ENCODE results near the gene THBS3. TPM values are rescaled to one million over a fixed set of nuclear protein-coding genes. Genes with fewer than 3 reads are reported as not detected.

THBS3 gene
- polyA plus RNA-seq, 4 donors: 11.3 to 24.9 (median 14.8) TPM

GRCh38 chr1:155177918-155178281, 29.8 kb downstream of the THBS3 start:
- Histone ChIP-seq H3K9me3 (ENCODE audit: control insufficient read depth in 2 of 2, insufficient read depth in 1 of 2, low read depth in 1 of 2, low read length in 1 of 2) (no peaks in the 10 kb centered on the region), H3K36me3 (ENCODE audit: control insufficient read depth in 3 of 3, insufficient read depth in 2 of 3, low read depth in 1 of 3, low read length in 3 of 3) (peaks cover 0 to 5% (median 0%) of the 10 kb centered on the region in 3 donors), H3K4me1 (ENCODE audit: control insufficient read depth in 3 of 3, insufficient read depth in 2 of 3, low read depth in 1 of 3, low read length in 2 of 3) (peaks cover 3 to 6% (median 4%) of the 10 kb centered on the region in 3 donors), H3K27ac (ENCODE audit: low read depth in 1 of 3, low read length in 2 of 3) (no peak overlapping the region), H3K27me3 (ENCODE audit: control insufficient read depth in 3 of 3, insufficient read depth in 3 of 3, low read length in 3 of 3) (peaks cover 0 to 24% (median 2%) of the 10 kb centered on the region in 3 donors), H3K4me3 (ENCODE audit: low read depth in 1 of 3, low read length in 3 of 3) (no peak overlapping the region)
- FAIRE-seq: no peak
- 96 to 99% (median 97%) methylated on average over 9 of the region's 9 CpGs for WGBS, 3 donors
- DNase-seq: no peak

GRCh38 chr1:155177192-155177917, 30.3 kb downstream of the THBS3 start:
- Histone ChIP-seq H3K36me3 (ENCODE audit: control insufficient read depth in 3 of 3, insufficient read depth in 2 of 3, low read depth in 1 of 3, low read length in 3 of 3) (peaks cover 0 to 5% (median 0%) of the 10 kb centered on the region in 3 donors), H3K4me1 (ENCODE audit: control insufficient read depth in 3 of 3, insufficient read depth in 2 of 3, low read depth in 1 of 3, low read length in 2 of 3) (peaks cover 3 to 8% (median 4%) of the 10 kb centered on the region in 3 donors), H3K27me3 (ENCODE audit: control insufficient read depth in 3 of 3, insufficient read depth in 3 of 3, low read length in 3 of 3) (peaks cover 0 to 24% (median 2%) of the 10 kb centered on the region in 3 donors), H3K4me3 (ENCODE audit: low read depth in 1 of 3, low read length in 3 of 3) (no peak overlapping the region), H3K9me3 (ENCODE audit: control insufficient read depth in 2 of 2, insufficient read depth in 1 of 2, low read depth in 1 of 2, low read length in 1 of 2) (no peaks in the 10 kb centered on the region), H3K27ac (ENCODE audit: low read depth in 1 of 3, low read length in 2 of 3) (no peak overlapping the region)
- DNase-seq: no peak
- no peak for FAIRE-seq
- 62 to 81% (median 64%) methylated on average over 11 of the region's 11 CpGs for WGBS, 3 donors

DNA sequence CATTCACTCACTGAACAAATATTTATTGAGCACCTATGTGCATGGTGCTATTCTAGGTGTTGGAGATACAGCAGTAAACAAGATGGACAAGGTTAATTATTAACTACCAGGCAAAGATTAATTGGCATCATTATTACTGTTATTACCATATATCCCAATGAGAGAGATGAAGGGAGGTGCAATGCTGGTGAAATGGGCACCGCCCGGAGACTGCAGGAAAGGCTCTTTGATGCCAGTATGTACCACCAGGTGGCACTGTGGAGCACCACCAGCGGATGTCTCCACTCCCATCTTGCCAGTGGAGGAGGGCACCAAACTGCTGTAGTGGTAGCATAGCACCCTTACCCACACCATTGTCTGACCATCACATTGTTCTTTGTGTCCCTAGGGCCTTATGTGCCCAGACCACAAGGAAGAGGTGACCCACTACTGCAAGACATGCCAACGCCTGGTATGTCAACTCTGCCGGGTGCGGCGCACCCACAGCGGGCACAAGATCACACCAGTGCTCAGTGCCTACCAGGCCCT, 31.1 kb downstream of the THBS3 start:
- no peak for FAIRE-seq
- no peak overlapping the region for H3K27ac ChIP-seq (ENCODE audit: low read depth in 1 of 3, low read length in 2 of 3)
- 54 to 62% (median 61%) methylated on average over 8 of the region's 8 CpGs for WGBS, 3 donors
- H3K4me3 ChIP-seq (ENCODE audit: low read depth in 1 of 3, low read length in 3 of 3): no peak overlapping the region
- peak; percentile 83 to 94 for DNase-seq
- H3K27me3 ChIP-seq (ENCODE audit: control insufficient read depth in 3 of 3, insufficient read depth in 3 of 3, low read length in 3 of 3): peaks cover 0 to 24% (median 2%) of the 10 kb centered on the region in 3 donors
- no peaks in the 10 kb centered on the region for H3K9me3 ChIP-seq (ENCODE audit: control insufficient read depth in 2 of 2, insufficient read depth in 1 of 2, low read depth in 1 of 2, low read length in 1 of 2)
- peaks cover 3 to 13% (median 4%) of the 10 kb centered on the region in 3 donors for H3K4me1 ChIP-seq (ENCODE audit: control insufficient read depth in 3 of 3, insufficient read depth in 2 of 3, low read depth in 1 of 3, low read length in 2 of 3)
- peaks cover 0 to 5% (median 0%) of the 10 kb centered on the region in 3 donors for H3K36me3 ChIP-seq (ENCODE audit: control insufficient read depth in 3 of 3, insufficient read depth in 2 of 3, low read depth in 1 of 3, low read length in 3 of 3)

GRCh38 chr1:155175927-155176371, 31.7 kb downstream of the THBS3 start:
- Histone ChIP-seq H3K27me3 (ENCODE audit: control insufficient read depth in 3 of 3, insufficient read depth in 3 of 3, low read length in 3 of 3) (peaks cover 0 to 24% (median 2%) of the 10 kb centered on the region in 3 donors), H3K27ac (ENCODE audit: low read depth in 1 of 3, low read length in 2 of 3) (no peak overlapping the region), H3K4me1 (ENCODE audit: control insufficient read depth in 3 of 3, insufficient read depth in 2 of 3, low read depth in 1 of 3, low read length in 2 of 3) (peaks cover 3 to 13% (median 4%) of the 10 kb centered on the region in 3 donors), H3K36me3 (ENCODE audit: control insufficient read depth in 3 of 3, insufficient read depth in 2 of 3, low read depth in 1 of 3, low read length in 3 of 3) (peaks cover 0 to 9% (median 0%) of the 10 kb centered on the region in 3 donors), H3K9me3 (ENCODE audit: control insufficient read depth in 2 of 2, insufficient read depth in 1 of 2, low read depth in 1 of 2, low read length in 1 of 2) (no peaks in the 10 kb centered on the region), H3K4me3 (ENCODE audit: low read depth in 1 of 3, low read length in 3 of 3) (no peak overlapping the region)
- 77 to 78% (median 78%) methylated on average over 9 of the region's 9 CpGs for WGBS, 3 donors
- FAIRE-seq (no peak), DNase-seq (no peak)

GRCh38 chr1:155175281-155175926, 32.3 kb downstream of the THBS3 start:
- peaks cover 0 to 24% (median 2%) of the 10 kb centered on the region in 3 donors for H3K27me3 ChIP-seq (ENCODE audit: control insufficient read depth in 3 of 3, insufficient read depth in 3 of 3, low read length in 3 of 3)
- FAIRE-seq (no peak), DNase-seq (no peak)
- H3K36me3 ChIP-seq (ENCODE audit: control insufficient read depth in 3 of 3, insufficient read depth in 2 of 3, low read depth in 1 of 3, low read length in 3 of 3): peaks cover 0 to 15% (median 0%) of the 10 kb centered on the region in 3 donors
- WGBS, 3 donors: 87 to 94% (median 91%) methylated on average over 11 to 12 of the region's 12 CpGs
- peaks cover 3 to 13% (median 4%) of the 10 kb centered on the region in 3 donors for H3K4me1 ChIP-seq (ENCODE audit: control insufficient read depth in 3 of 3, insufficient read depth in 2 of 3, low read depth in 1 of 3, low read length in 2 of 3)
- H3K9me3 ChIP-seq (ENCODE audit: control insufficient read depth in 2 of 2, insufficient read depth in 1 of 2, low read depth in 1 of 2, low read length in 1 of 2): no peaks in the 10 kb centered on the region
- H3K4me3 ChIP-seq (ENCODE audit: low read depth in 1 of 3, low read length in 3 of 3): no peak overlapping the region
- H3K27ac ChIP-seq (ENCODE audit: low read depth in 1 of 3, low read length in 2 of 3): no peak overlapping the region

DNA sequence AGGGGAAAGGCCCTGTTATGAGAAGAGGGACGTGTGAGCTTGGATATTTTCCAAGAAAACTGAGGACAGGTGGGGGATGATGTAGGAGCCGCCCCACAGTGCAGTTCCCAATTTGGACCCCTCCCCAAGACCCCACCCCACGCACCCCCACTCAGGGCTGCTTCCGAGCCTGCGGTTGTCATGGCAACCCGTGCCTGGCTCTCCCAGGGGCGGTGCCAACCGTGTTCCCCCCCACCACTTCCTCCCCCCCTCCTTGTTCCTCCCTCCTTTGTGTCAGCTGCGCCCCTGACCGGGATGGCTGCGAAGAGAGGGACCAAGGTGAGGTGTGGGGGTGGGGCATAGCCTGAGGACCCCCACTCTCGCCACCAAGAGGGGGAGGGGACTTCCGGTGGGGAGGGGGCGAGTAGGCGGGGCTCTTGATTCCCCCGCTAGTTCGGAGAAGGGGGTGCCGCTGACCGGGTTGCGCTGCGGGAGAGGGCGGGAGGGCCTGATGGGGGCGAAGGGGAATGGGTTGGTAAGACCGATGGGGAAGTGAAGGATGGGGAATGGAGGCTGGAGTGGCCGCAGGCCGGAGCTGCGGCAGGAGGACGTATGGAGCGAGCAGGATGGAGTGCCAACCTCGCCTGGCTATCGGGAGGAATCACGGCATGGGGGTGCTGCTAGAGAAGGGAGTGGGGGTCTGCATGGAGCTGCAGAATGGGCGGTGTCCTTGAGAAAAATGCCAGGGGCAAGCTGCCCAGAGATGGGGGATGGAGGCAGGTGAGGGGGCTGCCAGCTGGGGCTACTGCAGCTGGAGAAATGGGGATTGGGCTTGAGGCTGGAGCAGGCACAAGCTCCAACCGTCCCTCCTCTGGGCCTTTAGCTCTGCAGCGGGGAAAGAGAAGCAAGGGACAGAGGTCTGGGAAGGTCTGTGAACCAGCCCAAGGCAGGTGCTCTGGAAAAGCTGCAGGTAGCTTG, 33.1 kb downstream of the THBS3 start:
- Histone ChIP-seq H3K36me3 (ENCODE audit: control insufficient read depth in 3 of 3, insufficient read depth in 2 of 3, low read depth in 1 of 3, low read length in 3 of 3) (peaks cover 0 to 20% (median 3%) of the 10 kb centered on the region in 3 donors), H3K9me3 (ENCODE audit: control insufficient read depth in 2 of 2, insufficient read depth in 1 of 2, low read depth in 1 of 2, low read length in 1 of 2) (no peaks in the 10 kb centered on the region), H3K4me1 (ENCODE audit: control insufficient read depth in 3 of 3, insufficient read depth in 2 of 3, low read depth in 1 of 3, low read length in 2 of 3) (peaks cover 3 to 13% (median 4%) of the 10 kb centered on the region in 3 donors), H3K4me3 (ENCODE audit: low read depth in 1 of 3, low read length in 3 of 3) (peak overlapping the region in 1 of 3 donors; percentile 27), H3K27ac (ENCODE audit: low read depth in 1 of 3, low read length in 2 of 3) (peak overlapping the region in 1 of 3 donors; percentile 24), H3K27me3 (ENCODE audit: control insufficient read depth in 3 of 3, insufficient read depth in 3 of 3, low read length in 3 of 3) (peaks cover 0 to 24% (median 2%) of the 10 kb centered on the region in 3 donors)
- no peak for DNase-seq
- 11 to 20% (median 20%) methylated on average over 26 to 35 of the region's 35 CpGs for WGBS, 3 donors
- FAIRE-seq: no peak

- peaks cover 0 to 24% (median 2%) of the 10 kb centered on the region in 3 donors for H3K27me3 ChIP-seq (ENCODE audit: control insufficient read depth in 3 of 3, insufficient read depth in 3 of 3, low read length in 3 of 3)
- no peaks in the 10 kb centered on the region for H3K9me3 ChIP-seq (ENCODE audit: control insufficient read depth in 2 of 2, insufficient read depth in 1 of 2, low read depth in 1 of 2, low read length in 1 of 2)
- peak within 1 kb of the TSS; percentile 81 to 90 (median 83) for H3K27ac ChIP-seq (ENCODE audit: low read depth in 1 of 3, low read length in 2 of 3)
- H3K4me3 ChIP-seq (ENCODE audit: low read depth in 1 of 3, low read length in 3 of 3): peak within 1 kb of the TSS; percentile 62 to 92 (median 86)
- H3K4me1 ChIP-seq (ENCODE audit: control insufficient read depth in 3 of 3, insufficient read depth in 2 of 3, low read depth in 1 of 3, low read length in 2 of 3): peaks cover 3 to 13% (median 4%) of the 10 kb centered on the region in 3 donors
- DNase-seq (peak in 1 of 2 donors; percentile 20), FAIRE-seq (no peak)
- peaks cover 0 to 27% (median 4%) of the 10 kb centered on the region in 3 donors for H3K36me3 ChIP-seq (ENCODE audit: control insufficient read depth in 3 of 3, insufficient read depth in 2 of 3, low read depth in 1 of 3, low read length in 3 of 3)
- 2 to 5% (median 3%) methylated on average over 38 of the region's 38 CpGs for WGBS, 3 donors
These were observed 34.0 kb downstream of the THBS3 start, which contains the start of gene TRIM46 for GRCh38 chr1:155173478-155174323. Gene TRIM46 (plus strand): TSS chr1:155173849. CDS start chr1:155173967, 118 bp downstream.
